Mononuclear cell (primary cell): ENCODE data around the gene CHD1. TPM values are rescaled to one million over a fixed set of nuclear protein-coding genes. Genes with fewer than 3 reads are reported as not detected.

Experiments used
- H3K27me3 ChIP-seq: 2 replicates; pipeline ENCODE4 v1.6.0; 2011; ENCODE audit warnings: low read length, control low read depth; ENCODE audit not compliant: insufficient read depth
- H3K4me1 ChIP-seq: 2 replicates; pipeline ENCODE4 v1.5.1; 2011; ENCODE audit warnings: mild to moderate bottlenecking, low read length, control low read depth; ENCODE audit not compliant: insufficient read depth
- H3K4me3 ChIP-seq: 2 replicates; pipeline ENCODE4 v1.5.1; 2011; ENCODE audit warnings: mild to moderate bottlenecking, low read length, moderate library complexity
- H3K9me3 ChIP-seq: 2 replicates; pipeline ENCODE4 v1.5.1; 2011; ENCODE audit warnings: low read depth, mild to moderate bottlenecking, control low read depth, low read length
- total RNA-seq: library from RNA; depleted of rRNA; stranded (reverse); fragments of >200 nt; gene quantifications from one replicate; pipeline ENCODE4 v1.2.3, GENCODE V29; 2012

CHD1 gene
- total RNA-seq, 1 donor = 454 TPM

DNA sequence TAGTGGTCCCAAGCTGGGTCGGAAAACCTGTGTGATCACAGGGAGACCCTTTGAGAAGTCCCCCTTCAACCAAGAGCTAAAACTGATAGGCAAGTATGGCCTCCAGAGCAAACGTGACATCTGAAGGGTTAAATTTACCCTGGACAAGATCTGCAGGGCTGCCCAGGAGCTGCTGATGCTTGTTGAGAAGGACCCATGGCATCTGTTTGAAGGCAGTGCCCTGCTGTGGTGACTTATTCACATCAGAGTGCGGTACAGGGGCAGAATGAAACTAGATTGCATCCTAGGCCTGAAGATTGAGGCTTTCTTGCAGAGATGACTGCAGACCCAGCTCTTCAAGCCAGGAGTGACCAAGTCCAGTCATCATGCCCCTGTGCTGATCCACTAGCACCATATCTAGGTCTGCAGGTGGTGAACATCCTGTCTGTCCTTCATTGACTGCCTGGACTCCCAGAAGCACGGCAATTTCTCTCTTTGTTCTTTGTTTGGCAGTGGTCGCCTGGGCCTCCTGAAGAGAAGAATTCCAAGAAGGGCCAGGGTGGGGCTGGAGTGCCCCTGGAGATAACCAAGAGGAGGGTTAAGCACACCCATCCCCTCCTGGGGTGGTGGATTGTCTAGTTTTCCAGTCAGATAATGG lies 25.7 kb upstream of the CHD1 start:
- Histone ChIP-seq H3K27me3 (no peaks in the 10 kb centered on the region), H3K4me3 (no peak overlapping the region), H3K4me1 (no peaks in the 10 kb centered on the region), H3K9me3 (no peaks in the 10 kb centered on the region)

GRCh38 chr5:98942847-98943246 lies 14.0 kb upstream of the CHD1 start:
- Histone ChIP-seq H3K27me3 (no peaks in the 10 kb centered on the region), H3K4me1 (peaks cover 26% of the 10 kb centered on the region), H3K4me3 (no peak overlapping the region), H3K9me3 (no peaks in the 10 kb centered on the region)

- H3K27me3 ChIP-seq = no peaks in the 10 kb centered on the region
- no peaks in the 10 kb centered on the region for H3K9me3 ChIP-seq
- peaks cover 26% of the 10 kb centered on the region for H3K4me1 ChIP-seq
- no peak overlapping the region for H3K4me3 ChIP-seq
Measured at GRCh38 chr5:98941131-98941883, 12.5 kb upstream of the CHD1 start.

- H3K4me3 ChIP-seq = no peak overlapping the region
- peaks cover 27% of the 10 kb centered on the region for H3K4me1 ChIP-seq
- H3K9me3 ChIP-seq = no peaks in the 10 kb centered on the region
- H3K27me3 ChIP-seq = no peaks in the 10 kb centered on the region
Measured at GRCh38 chr5:98940581-98940980, 11.8 kb upstream of the CHD1 start.

GRCh38 chr5:98938464-98938863 lies 9.7 kb upstream of the CHD1 start:
- peaks cover 46% of the 10 kb centered on the region for H3K4me1 ChIP-seq
- H3K9me3 ChIP-seq = no peaks in the 10 kb centered on the region
- no peaks in the 10 kb centered on the region for H3K27me3 ChIP-seq
- no peak overlapping the region for H3K4me3 ChIP-seq

- Histone ChIP-seq H3K4me3 (no peak overlapping the region), H3K27me3 (no peaks in the 10 kb centered on the region)
Measured at GRCh38 chr5:98936948-98937715, 8.3 kb upstream of the CHD1 start.

DNA sequence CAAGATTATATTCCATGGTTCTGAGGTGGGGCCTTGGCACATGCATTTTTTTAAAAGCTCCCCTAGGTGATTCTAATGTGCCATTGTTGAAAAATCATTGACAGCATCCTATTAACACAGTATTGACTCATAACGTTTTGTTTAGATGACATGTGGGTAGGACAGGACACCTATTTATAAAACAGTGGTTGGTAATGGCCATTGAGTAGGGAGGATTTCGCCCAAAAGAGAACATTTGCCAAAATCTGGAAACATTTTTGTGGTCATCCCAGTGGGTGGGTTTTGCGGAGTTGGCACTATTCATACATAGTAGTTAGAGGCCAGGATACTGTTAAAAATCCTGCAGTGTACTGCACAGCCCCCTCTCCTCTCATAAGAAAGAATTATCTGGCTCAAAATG lies 6.4 kb upstream of the CHD1 start:
- no peaks in the 10 kb centered on the region for H3K27me3 ChIP-seq
- H3K9me3 ChIP-seq = no peaks in the 10 kb centered on the region
- H3K4me3 ChIP-seq = no peak overlapping the region
- H3K4me1 ChIP-seq = peaks cover 48% of the 10 kb centered on the region

More at GRCh38 chr5:98936948-98937715, 8.3 kb upstream of the CHD1 start:
- Histone ChIP-seq H3K9me3 (no peaks in the 10 kb centered on the region), H3K4me1 (peaks cover 49% of the 10 kb centered on the region)

DNA sequence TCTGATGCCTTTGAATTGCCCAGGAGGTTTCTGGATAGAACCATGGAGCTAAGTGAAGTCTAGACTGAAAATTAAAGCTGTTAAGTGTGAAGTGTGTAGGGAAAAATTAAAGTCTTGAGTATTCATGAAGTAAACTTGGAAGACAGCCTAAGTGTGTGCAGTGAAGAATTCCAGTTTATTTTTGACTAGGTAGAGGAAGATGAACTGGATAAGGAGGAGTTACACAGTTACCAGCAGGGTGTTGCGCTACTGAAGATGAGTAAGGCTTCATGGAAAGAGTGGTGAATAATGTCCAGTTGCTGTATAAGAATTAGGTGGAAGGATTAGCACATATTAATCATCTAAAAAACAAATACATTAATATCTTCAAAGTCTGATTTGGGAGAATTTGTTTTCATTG lies 5.7 kb upstream of the CHD1 start:
- no peak overlapping the region for H3K4me3 ChIP-seq
- H3K9me3 ChIP-seq = no peaks in the 10 kb centered on the region
- peaks cover 50% of the 10 kb centered on the region for H3K4me1 ChIP-seq
- H3K27me3 ChIP-seq = no peaks in the 10 kb centered on the region

- H3K27me3 ChIP-seq = no peaks in the 10 kb centered on the region
- no peak overlapping the region for H3K4me3 ChIP-seq
- peaks cover 50% of the 10 kb centered on the region for H3K4me1 ChIP-seq
- H3K9me3 ChIP-seq = no peaks in the 10 kb centered on the region
Measured at GRCh38 chr5:98933445-98934072, 4.8 kb upstream of the CHD1 start.

DNA sequence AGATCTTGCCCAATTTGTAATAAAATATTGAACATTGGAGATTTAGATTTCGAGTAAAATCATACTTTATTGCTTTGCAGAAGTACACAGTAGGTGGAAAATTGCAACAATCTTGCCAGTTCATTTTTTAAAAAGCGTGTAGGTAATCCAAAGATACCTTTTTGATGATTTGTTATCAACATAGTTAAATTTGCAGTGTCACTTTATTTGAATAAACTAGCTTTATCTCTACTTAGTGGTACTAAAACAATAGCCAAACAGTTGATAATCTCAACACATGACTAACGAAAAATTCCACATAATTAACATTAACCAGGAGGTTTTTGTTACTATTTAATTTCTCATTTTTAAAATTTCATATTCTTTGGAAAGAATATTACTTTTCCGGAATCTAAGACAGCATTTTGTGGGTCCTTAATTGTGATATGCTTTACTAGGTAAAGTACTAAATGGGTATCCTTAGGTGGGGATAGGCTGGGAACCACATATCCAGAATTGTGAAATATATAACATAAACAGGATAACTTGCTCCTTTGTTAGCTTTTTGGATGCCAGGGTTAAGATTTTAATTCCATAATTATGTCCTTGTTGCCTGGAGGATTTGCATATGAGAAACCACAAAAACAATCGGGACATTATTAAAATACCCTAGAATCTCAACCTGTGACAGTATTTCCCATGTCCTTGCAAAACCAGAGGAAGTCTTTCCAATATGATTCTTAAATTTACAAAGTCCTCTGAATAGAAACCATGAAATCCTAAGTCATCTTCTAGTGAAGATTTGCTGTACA lies 2.4 kb upstream of the CHD1 start:
- H3K4me3 ChIP-seq = no peak overlapping the region
- peaks cover 55% of the 10 kb centered on the region for H3K4me1 ChIP-seq
- H3K9me3 ChIP-seq = no peaks in the 10 kb centered on the region

GRCh38 chr5:98929710-98930298 lies 997 bp upstream of the CHD1 start:
- Histone ChIP-seq H3K27me3 (no peaks in the 10 kb centered on the region), H3K4me3 (peak overlapping the region; percentile 92), H3K9me3 (no peaks in the 10 kb centered on the region), H3K4me1 (peaks cover 47% of the 10 kb centered on the region)

More for the DNA sequence above, 2.4 kb upstream of the CHD1 start:
- H3K27me3 ChIP-seq = no peaks in the 10 kb centered on the region

DNA sequence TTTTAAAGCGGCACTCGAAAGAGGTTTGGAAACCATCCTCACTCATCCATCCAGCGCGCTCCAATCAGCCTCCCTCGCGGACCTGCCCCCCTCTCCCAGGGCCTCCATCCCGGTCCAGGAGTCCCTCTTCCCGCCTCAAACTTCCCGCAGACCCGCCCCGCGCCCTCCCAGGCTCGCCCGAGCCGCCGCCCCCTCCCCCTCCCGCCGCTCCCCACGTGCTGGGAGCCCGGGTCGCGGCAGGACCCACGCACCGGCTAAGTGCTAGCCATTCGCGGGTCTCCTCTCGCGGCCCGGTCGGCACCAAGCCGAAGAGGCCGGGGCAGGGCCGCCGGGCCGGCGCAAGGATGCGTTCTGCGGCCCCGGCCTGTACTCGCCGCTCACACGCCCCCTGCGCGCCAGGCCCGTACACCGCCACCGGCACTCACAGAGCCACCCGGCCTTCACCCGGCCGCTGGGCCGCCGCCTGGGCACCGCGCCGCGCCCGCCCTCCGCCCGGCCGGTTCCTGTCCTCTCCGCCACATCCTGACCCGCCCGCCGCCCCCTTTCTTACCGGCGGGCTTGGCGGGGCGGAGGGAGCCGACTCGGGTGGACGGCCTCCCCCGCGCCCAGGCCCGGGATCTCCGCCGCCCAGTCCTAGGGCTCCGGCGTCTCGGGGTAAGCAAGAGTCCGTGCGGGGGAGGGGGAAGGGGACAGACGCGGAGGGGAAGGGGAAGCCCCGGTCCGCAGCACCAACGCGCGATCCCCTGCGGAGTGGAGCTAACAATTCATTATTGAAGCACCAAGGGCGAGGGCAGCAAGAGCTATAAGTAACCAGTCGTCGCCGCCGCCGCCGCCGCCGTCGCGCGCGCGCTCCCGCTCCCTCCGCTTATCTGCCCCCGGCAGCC lies 576 bp downstream of the CHD1 start:
- peaks cover 44% of the 10 kb centered on the region for H3K4me1 ChIP-seq
- no peaks in the 10 kb centered on the region for H3K9me3 ChIP-seq
- H3K27me3 ChIP-seq = no peaks in the 10 kb centered on the region
- H3K4me3 ChIP-seq = peak overlapping the region; percentile 92

GRCh38 chr5:98927242-98927988 lies 1.4 kb downstream of the CHD1 start:
- Histone ChIP-seq H3K27me3 (no peaks in the 10 kb centered on the region), H3K4me3 (peak overlapping the region; percentile 92), H3K9me3 (no peaks in the 10 kb centered on the region), H3K4me1 (peaks cover 41% of the 10 kb centered on the region)
